ENCODE data around the gene DTNB.

- no peak for TF ChIP-seq TAF1 (IDR thresholded peaks at IDR 0.05; ENCODE audit: borderline replicate concordance, insufficient read depth, low read length)
- TF ChIP-seq REST (IDR thresholded peaks at IDR 0.05; ENCODE audit: insufficient read depth in 1 of 2, low read depth in 2 of 2, low read length in 2 of 2) = peak in 1 of 2 experiments; percentile 70; a peak in 2 of 4 replicates
- TF ChIP-seq POLR2AphosphoS5 (IDR thresholded peaks at IDR 0.05; ENCODE audit: low read depth, low read length) = no peak
Measured at GRCh38 chr2:25582077-25582830, 91.1 kb downstream of the DTNB start.

All from PFSK-1 (cell line).